ENCODE results near the gene PXDC1. TPM values are rescaled to one million over a fixed set of nuclear protein-coding genes. Genes with fewer than 3 reads are reported as not detected.
"Not testable (repeated sequence)": the region's sequence is repeated elsewhere in the genome, so short reads cannot be mapped to it uniquely, and the experiment has no call there.

Gene PXDC1
- total RNA-seq, 2 experiments from 2014 or later: 3.9 to 4.8 TPM

GRCh38 chr6:3729603-3730344, 21.7 kb downstream of the PXDC1 start:
- intact Hi-C loops (cut with micrococcal nuclease): no loop called here
- ChIA-PET POLR2A (no interaction called here), CTCF (interaction anchor here (0.6 to 7.2 kb wide), 2 partner anchors 290 to 449 kb away, joined by 5 to 98 read pairs; no protein-coding TSS in a partner anchor)
- peaks cover 2% of the 10 kb centered on the region for H3K36me3 Mint-ChIP-seq
- H3K27ac Mint-ChIP-seq: no peak overlapping the region
- no peak for DNase-seq
- no peak overlapping the region for H3K4me3 Mint-ChIP-seq
- H3K9me3 Mint-ChIP-seq: peaks cover under 1% of the 10 kb centered on the region
- peaks cover 3% of the 10 kb centered on the region for H3K4me1 Mint-ChIP-seq (ENCODE audit: low read depth)
- H3K27me3 Mint-ChIP-seq: peaks cover 8% of the 10 kb centered on the region

- Mint-ChIP-seq H3K4me1 (ENCODE audit: low read depth) (peaks cover 3% of the 10 kb centered on the region), H3K4me3 (no peak overlapping the region), H3K27me3 (peaks cover 4% of the 10 kb centered on the region), H3K36me3 (peaks cover 2% of the 10 kb centered on the region), H3K27ac (no peak overlapping the region), H3K9me3 (no peaks in the 10 kb centered on the region)
- ChIA-PET CTCF (no interaction called here), POLR2A (no interaction called here)
- DNase-seq: no peak
- intact Hi-C loops (cut with micrococcal nuclease): no loop called here
These were observed 23.9 kb downstream of the PXDC1 start for GRCh38 chr6:3727593-3728108.

DNA sequence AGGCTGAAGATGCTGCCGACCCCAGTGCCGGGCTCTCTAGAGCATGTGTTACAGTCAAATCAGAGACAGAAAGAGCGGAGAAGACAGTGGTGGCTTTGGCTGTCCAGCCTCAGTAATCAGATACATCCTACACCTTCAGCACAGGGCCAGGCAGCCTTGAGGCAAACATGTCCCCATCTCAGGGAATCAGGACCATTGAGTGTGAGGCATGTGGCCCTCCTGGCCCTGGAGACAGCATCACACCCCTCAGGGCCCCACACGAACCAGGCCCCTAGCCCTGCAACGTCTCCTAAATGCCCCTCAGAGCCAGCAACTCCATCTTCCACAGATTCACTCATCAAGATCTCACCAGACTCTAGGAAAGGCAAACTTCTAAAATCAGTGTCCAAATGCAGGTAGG, 24.5 kb downstream of the PXDC1 start:
- POLR2A ChIA-PET: interaction anchor here (0.6 kb wide), 1 partner anchor 136 kb away, joined by 3 read pairs; no protein-coding TSS in a partner anchor
- intact Hi-C loops (cut with micrococcal nuclease): no loop called here
- DNase-seq: no peak
- no peak overlapping the region for H3K4me3 Mint-ChIP-seq
- no peak overlapping the region for H3K27ac Mint-ChIP-seq
- H3K27me3 Mint-ChIP-seq: peaks cover under 1% of the 10 kb centered on the region
- no peaks in the 10 kb centered on the region for H3K4me1 Mint-ChIP-seq (ENCODE audit: low read depth)
- CTCF ChIA-PET: interaction anchor here (0.9 kb wide), 1 partner anchor 447 kb away, joined by 3 read pairs; no protein-coding TSS in a partner anchor
- H3K9me3 Mint-ChIP-seq: no peaks in the 10 kb centered on the region
- H3K36me3 Mint-ChIP-seq: no peaks in the 10 kb centered on the region

DNA sequence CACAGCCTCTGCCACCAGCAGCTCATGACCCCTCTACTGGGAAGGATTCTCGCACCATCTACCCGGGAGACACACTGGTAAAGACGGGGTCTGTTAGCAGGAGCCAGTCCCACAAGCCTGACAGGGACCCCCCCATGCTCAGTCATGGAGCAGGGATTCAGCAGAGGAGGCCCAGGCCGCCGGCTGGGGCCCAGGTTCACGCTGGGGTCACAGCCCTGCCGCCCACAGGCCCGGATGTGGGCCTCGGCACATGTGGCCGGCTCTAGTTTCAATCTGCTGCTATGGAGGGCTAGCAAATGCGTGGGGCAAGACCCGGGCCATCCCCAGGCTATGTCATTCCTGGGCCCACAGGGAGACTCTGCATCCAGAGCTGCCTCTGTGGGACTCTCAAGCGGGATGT, 25.1 kb downstream of the PXDC1 start:
- intact Hi-C loops (cut with micrococcal nuclease): no loop called here
- Mint-ChIP-seq H3K4me1 (ENCODE audit: low read depth) (no peaks in the 10 kb centered on the region), H3K36me3 (no peaks in the 10 kb centered on the region), H3K4me3 (no peak overlapping the region), H3K27me3 (no peaks in the 10 kb centered on the region), H3K9me3 (no peaks in the 10 kb centered on the region), H3K27ac (no peak overlapping the region)
- POLR2A ChIA-PET: interaction anchor here (0.6 kb wide), 1 partner anchor 136 kb away, joined by 3 read pairs; no protein-coding TSS in a partner anchor
- CTCF ChIA-PET: interaction anchor here (0.9 kb wide), 1 partner anchor 447 kb away, joined by 3 read pairs; no protein-coding TSS in a partner anchor
- no peak for DNase-seq

DNA sequence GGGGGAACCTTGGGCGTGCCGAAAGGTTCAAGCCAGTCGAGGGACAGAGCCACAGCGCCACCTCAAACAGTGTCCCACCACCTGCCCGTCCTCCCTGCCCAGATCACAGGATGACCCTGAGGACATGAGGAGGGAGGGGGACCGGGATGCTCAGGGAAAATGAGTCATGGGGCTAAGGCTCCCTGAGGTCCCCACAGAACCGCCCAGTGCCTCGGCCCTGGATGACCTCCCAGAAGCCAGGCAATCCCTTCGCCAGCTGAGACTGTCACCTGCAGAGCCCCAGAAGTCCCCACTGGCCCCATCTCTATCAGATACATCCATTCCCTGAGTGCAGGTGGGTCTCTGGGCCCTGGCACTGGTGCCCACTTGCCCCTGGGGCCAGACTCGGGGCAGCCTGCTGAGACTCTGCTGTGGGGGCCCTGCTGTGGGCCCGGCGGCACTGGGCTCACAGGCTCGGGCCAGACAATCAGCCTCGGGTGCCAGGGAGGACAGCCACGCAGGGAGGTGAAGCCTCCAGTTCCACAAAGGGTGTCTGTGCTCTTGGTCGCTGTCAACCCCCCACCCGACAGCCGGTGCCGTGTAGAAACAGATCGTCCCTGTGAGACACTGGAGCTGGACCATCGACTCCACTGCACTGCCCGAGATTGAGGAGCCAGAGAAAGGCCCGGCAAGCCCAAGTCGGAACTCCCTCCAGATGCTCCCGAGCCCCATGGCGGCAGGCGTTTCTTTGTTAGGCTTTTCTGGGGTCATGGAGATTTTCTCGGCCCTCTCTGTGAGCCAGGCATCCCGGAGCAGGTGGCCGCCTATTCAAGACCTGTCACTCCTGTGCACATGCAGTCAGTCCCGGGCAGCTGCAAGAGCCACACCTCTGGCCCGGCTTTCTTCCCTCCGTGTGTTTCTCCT, 26.1 kb downstream of the PXDC1 start:
- POLR2A ChIA-PET: no interaction called here
- CTCF ChIA-PET: no interaction called here
- no peaks in the 10 kb centered on the region for H3K4me1 Mint-ChIP-seq (ENCODE audit: low read depth)
- no peaks in the 10 kb centered on the region for H3K27me3 Mint-ChIP-seq
- no peak for DNase-seq
- H3K27ac Mint-ChIP-seq: no peak overlapping the region
- H3K9me3 Mint-ChIP-seq: no peaks in the 10 kb centered on the region
- intact Hi-C loops (cut with micrococcal nuclease): no loop called here
- no peak overlapping the region for H3K4me3 Mint-ChIP-seq
- H3K36me3 Mint-ChIP-seq: no peaks in the 10 kb centered on the region

GRCh38 chr6:3724451-3725144, 26.9 kb downstream of the PXDC1 start:
- intact Hi-C loops (cut with micrococcal nuclease): no loop called here
- CTCF ChIA-PET: interaction anchor here (1.3 to 1.6 kb wide), 2 partner anchors 8 to 254 kb away, joined by 3 to 4 read pairs; no protein-coding TSS in a partner anchor
- no peak overlapping the region for H3K27ac Mint-ChIP-seq
- H3K4me3 Mint-ChIP-seq: no peak overlapping the region
- no peak for DNase-seq
- no peaks in the 10 kb centered on the region for H3K9me3 Mint-ChIP-seq
- H3K4me1 Mint-ChIP-seq (ENCODE audit: low read depth): no peaks in the 10 kb centered on the region
- POLR2A ChIA-PET: no interaction called here
- H3K36me3 Mint-ChIP-seq: no peaks in the 10 kb centered on the region
- no peaks in the 10 kb centered on the region for H3K27me3 Mint-ChIP-seq

DNA sequence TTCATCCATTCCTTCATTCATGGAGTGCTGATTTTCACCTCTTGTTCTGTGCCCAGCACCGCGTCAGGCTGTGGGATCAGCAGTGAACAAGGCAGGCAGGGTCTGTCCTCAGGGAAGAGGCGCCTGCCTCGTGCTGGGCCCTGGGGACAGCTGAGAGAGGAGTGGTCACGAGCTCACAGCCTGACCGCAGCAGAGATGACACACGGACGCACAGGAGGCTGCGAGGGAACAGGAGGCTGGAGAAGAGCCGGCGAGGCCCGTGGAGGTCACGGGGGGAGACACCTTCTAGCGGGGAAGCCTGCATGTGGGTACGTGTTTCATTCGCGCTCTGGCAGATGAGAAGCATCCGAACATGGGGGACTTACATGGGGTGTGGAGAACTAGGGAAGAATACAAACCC, 27.5 kb downstream of the PXDC1 start:
- no peaks in the 10 kb centered on the region for H3K27me3 Mint-ChIP-seq
- H3K9me3 Mint-ChIP-seq: no peaks in the 10 kb centered on the region
- H3K4me1 Mint-ChIP-seq (ENCODE audit: low read depth): no peaks in the 10 kb centered on the region
- intact Hi-C loops (cut with micrococcal nuclease): no loop called here
- no peaks in the 10 kb centered on the region for H3K36me3 Mint-ChIP-seq
- no peak overlapping the region for H3K4me3 Mint-ChIP-seq
- H3K27ac Mint-ChIP-seq: no peak overlapping the region
- ChIA-PET CTCF (interaction anchor here (1.3 to 1.6 kb wide), 2 partner anchors 8 to 254 kb away, joined by 3 to 4 read pairs; no protein-coding TSS in a partner anchor), POLR2A (no interaction called here)
- DNase-seq: no peak

DNA sequence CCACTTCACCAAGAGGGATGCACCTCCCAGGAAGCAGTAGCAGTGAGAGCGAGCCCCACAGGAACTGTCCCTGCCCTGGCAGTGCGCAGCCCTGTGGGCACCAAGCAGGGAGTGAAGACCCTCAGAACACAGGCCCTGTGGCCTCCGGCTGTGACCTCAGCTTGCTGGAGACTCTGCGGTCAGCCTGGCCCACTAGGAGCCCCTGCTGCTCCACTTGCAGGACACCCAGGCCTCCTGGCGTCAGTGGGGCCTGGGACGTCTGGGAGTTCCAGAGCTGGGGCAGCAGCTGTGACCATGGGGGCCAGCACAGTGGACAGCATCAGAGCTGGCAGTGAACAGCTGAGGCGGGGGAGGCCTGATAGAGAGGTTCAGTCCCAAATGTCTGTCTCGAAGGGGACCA, 28.3 kb downstream of the PXDC1 start:
- Mint-ChIP-seq H3K27ac (no peak overlapping the region), H3K9me3 (no peaks in the 10 kb centered on the region), H3K36me3 (no peaks in the 10 kb centered on the region), H3K27me3 (no peaks in the 10 kb centered on the region), H3K4me3 (no peak overlapping the region), H3K4me1 (ENCODE audit: low read depth) (no peaks in the 10 kb centered on the region)
- ChIA-PET CTCF (interaction anchor here (1.3 to 1.6 kb wide), 2 partner anchors 9 to 255 kb away, joined by 3 to 4 read pairs; no protein-coding TSS in a partner anchor), POLR2A (no interaction called here)
- no peak for DNase-seq
- intact Hi-C loops (cut with micrococcal nuclease): no loop called here

- H3K36me3 Mint-ChIP-seq: no peaks in the 10 kb centered on the region
- no peaks in the 10 kb centered on the region for H3K4me1 Mint-ChIP-seq (ENCODE audit: low read depth)
- POLR2A ChIA-PET: no interaction called here
- no peak overlapping the region for H3K27ac Mint-ChIP-seq
- DNase-seq: no peak
- no peaks in the 10 kb centered on the region for H3K9me3 Mint-ChIP-seq
- H3K4me3 Mint-ChIP-seq: no peak overlapping the region
- intact Hi-C loops (cut with micrococcal nuclease): no loop called here
- H3K27me3 Mint-ChIP-seq: no peaks in the 10 kb centered on the region
- CTCF ChIA-PET: interaction anchor here (2.1 kb wide), 1 partner anchor 9 kb away, joined by 9 read pairs; no protein-coding TSS in a partner anchor
These were observed 28.7 kb downstream of the PXDC1 start for GRCh38 chr6:3722785-3723184.

GRCh38 chr6:3721810-3722621, 29.5 kb downstream of the PXDC1 start:
- CTCF ChIA-PET: interaction anchor here (0.6 to 2.1 kb wide), 2 partner anchors 10 to 268 kb away, joined by 3 to 9 read pairs; no protein-coding TSS in a partner anchor

DNA sequence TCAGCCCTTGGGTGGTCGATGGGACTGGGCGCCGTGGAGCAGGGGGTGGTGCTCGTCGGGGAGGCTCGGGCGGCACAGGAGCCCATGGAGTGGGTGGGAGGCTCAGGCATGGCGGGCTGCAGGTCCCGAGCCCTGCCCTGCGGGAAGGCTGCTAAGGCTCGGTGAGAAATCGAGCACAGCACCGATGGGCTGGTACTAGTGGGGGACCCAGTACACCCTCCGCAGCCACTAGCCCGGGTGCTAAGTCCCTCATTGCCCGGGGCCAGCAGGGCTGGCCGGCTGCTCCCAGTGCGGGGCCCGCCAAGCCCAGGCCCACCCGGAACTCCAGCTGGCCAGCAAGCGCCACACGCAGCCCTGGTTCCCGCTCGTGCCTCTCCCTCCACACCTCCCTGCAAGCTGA, 30.7 kb downstream of the PXDC1 start:
- H3K9me3 Mint-ChIP-seq; DNase-seq; H3K4me3 Mint-ChIP-seq; H3K27ac Mint-ChIP-seq; H3K4me1 Mint-ChIP-seq (ENCODE audit: low read depth); POLR2A ChIA-PET; H3K27me3 Mint-ChIP-seq; intact Hi-C loops (cut with micrococcal nuclease); H3K36me3 Mint-ChIP-seq: not testable (repeated sequence)
- CTCF ChIA-PET: interaction anchor here (2.1 kb wide), 1 partner anchor 11 kb away, joined by 9 read pairs; no protein-coding TSS in a partner anchor

More at GRCh38 chr6:3721810-3722621, 29.5 kb downstream of the PXDC1 start:
- H3K4me1 Mint-ChIP-seq (ENCODE audit: low read depth): no peaks in the 10 kb centered on the region
- H3K9me3 Mint-ChIP-seq: no peaks in the 10 kb centered on the region
- H3K27ac Mint-ChIP-seq: no peak overlapping the region
- no peaks in the 10 kb centered on the region for H3K27me3 Mint-ChIP-seq
- no peaks in the 10 kb centered on the region for H3K36me3 Mint-ChIP-seq
- H3K4me3 Mint-ChIP-seq: no peak overlapping the region
- DNase-seq: no peak
- intact Hi-C loops (cut with micrococcal nuclease): no loop called here
- POLR2A ChIA-PET: no interaction called here
